GM19238 (cell line): ENCODE data around the gene CHRM4.

Experiments
- DNase-seq: peaks from one replicate; pipeline ENCODE4 v3.0.0; 2011; ENCODE audit warnings: low spot score; ENCODE audit not compliant: insufficient read length

The CHRM4 gene

DNA sequence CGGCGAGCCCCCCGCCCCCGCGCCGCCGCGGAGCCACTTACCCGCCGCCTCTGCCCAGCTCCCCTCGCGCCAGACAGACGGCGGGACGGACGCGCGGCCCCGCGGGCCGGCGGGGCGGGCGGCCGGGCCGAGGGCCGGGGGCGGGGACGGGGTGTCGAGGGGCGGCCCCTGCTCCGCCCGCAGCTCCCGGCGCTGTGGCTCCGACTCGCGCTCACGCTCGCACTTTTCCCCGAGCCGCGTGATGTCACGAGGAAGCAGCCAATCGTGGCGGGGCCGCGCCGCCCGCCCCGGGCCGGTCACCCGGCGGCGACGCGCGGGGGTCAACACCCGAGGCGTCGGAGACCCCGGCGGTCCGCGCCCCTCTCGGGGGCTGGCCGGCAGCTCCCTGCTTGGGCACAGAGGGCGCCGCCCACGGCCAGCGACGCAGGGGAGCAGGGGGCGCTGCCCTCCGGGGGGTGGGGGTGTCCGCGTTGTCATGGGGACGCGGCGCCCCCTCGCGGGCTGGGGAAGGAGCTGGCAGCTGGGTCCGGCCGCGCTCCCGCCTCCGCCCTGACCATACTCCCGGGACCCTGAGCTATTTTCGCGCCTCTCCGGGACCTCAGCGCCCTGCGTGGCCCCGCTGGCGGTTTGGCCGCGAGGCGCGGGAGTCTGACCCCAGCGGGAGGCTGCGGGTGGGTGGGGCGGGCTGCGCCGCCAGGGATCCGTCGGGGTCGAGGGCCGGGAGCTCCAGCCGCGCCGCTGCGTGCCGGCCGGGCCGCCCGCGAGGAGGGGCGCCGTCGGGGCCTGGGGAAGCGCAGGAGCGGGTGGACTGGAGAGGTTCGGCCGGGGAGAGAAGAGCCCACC, at the start of gene CHRM4:
CHRM4 (minus strand) TSS at position 199 of the 843 bp plus-strand sequence. CDS start 5,219 bp downstream, outside the sequence.
- no peak for DNase-seq

DNA sequence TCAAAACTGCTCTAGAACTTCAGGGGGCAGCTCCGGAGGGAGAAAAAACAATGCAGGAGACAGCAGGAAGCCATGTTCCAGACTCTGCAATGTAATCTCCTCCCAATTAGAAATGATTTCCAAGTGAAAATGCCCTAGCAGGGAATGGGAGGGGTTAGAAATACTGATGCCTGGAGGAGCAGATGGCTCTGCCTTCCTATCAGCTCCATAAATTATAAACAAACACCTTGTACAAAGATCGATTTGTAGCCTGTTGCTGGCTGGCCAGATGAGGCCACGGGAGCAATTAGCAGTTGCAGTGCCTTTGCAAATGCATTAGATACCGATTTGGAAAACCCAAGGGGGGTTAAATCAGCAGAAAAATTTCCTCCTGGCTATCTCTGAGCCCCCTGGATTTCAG, 46.6 kb upstream of the CHRM4 start:
- no peak for DNase-seq

DNA sequence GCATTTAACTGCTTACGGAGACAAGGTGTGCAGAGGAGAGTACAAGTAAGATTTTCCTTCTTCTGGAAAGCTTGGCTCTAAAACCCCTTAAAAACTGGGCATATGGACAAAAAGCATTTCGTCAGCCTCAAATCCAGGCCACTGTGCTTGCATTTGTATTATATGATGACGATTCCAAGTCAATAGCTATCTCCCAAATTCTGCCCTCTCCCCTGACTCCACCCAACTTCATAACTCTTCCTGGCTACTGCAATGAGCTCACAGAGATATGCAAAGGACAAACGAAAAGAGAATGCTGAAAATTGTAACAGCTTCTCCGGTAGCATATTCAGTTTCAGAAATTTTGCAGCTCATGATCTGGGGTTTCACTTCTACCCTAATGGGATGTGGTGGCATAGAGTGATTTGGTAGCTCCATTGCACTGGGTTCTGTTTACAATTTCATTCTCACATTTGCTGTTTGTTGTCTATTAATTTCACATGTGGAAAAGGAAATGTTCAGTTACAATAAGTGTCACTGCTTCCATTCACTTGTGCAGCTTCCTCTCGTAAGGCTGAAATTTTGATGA, 45.6 kb upstream of the CHRM4 start:
- DNase-seq, result no peak

DNA sequence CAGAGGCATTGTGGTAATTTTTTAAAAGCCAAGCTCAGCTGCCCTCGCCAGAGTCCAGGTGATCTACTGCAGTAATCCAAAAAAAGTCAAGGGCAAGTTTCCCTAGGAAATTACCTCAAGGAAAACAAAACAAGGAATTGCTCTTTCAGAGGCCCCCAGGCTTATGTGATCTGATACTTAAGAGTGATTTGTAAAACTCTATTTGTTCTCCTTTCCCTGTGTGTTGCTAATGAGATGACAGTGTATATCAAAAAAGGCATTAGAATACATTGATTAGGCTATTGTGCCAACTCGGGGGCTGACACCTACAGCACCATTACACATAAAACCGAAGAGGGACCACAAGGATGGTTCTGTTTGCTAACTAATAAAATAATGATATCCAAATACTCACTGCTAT, 44.5 kb upstream of the CHRM4 start:
- no peak for DNase-seq

DNA sequence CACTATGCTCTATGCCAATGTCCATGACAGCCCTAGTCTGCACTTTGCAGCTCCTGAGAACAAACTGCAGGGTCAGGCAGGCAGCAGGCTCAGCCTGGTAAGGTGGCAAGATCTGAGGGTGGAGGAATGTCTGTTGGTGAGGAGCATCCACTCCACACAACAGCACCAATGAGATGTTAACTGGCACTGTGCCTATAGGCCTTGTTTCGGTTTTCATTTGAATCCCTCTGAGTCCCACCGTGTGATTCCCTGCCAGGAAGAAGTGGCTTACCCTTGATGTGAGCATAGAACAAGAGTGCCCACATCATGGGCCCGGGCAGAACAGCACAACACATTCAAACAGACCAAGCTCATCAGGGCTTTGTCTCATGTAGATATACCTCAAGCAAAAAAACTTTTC, 44.1 kb upstream of the CHRM4 start:
- DNase-seq, result no peak

DNA sequence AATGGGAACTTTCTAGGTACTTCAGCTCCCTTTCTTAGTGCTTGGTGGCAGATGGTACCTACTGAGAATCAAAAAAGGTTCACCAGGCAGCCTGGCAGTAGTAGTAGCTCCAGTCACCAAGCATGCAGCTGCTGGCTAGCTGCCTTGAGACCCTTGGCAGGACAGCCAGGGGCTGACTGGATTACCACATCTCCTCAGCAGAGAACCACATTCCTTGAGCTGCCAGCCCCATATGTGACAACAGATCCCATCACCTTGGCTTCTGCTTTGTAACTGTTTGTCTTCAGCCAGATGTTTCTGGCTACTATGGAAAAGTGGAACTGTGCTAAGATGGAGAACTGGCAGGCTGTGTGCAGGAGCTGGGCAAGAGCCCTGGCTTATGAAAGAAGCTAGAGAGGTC, 39.6 kb upstream of the CHRM4 start:
- DNase-seq, result no peak

DNA sequence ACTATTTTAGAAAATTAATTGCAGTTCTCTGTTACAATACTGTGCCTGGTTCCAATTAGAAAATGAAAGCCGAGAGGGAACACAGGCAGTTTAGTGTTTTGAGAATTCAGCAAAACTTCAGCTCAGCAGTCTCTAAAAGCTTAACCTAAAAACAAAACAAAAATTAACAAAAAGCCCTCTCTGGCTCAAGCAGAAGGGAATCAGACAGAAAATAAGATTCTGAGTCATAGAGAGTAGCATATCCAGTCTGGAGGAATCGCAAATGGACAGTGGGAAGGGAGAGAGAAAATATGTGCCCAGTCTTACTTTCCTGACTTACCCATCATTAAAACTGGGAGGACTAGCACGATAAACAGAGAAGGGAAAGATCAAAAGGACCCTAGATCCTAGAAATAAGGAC, 38.1 kb upstream of the CHRM4 start:
- DNase-seq, result no peak

DNA sequence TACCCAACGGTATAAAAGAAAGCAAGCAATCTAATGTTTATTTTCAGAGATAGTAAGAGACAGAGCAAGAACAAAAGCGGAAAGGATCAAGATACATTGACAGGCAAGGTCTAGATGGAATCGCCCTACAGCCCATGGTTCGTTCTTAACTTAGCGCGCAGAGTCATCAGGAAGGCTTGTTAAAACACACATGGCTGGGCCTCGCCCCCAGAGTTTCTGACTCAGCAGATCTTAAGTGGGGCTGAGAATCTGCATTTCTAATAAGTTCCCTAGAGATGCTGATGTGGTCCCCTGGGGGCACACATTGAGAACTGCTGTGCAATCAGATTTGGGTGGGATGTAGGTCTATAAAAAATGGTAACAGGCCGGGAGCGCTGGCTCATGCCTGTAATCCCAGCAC, 35.8 kb upstream of the CHRM4 start:
- no peak for DNase-seq

DNA sequence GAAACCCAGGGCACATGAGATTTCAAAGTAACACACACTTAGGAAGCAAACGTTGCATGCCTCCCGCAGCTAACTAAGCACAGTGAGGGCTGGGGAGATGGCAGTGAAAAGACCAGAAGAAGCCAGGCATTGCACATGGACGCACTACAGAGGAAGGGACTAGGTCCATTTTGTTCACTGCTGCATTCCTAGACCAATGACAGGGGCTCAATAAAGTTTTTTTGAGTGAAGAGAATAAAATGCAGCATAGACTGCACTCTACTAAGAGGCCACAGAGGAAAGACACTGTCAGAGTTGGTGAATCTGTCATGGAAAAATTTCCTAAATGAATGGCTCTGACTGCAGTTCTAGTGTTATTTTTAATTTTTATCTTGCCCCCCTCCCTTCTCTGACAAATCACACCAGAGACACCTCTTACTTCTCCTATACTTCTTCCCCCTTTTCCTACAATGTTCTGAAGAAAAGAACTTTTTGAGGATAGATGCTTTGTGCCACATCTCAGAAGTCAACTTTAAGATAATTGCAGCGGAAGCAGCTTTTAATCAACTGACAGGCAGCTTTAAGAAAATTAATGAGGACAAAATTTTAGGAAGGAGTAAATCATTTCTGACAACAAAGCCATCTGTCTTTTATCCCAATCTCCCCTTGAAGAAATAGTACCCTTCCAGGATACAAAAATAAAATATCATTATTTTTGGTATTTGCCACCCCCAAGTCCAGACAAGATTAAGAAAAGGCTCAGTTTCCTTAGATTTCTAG, 34.8 kb upstream of the CHRM4 start:
- no peak for DNase-seq

DNA sequence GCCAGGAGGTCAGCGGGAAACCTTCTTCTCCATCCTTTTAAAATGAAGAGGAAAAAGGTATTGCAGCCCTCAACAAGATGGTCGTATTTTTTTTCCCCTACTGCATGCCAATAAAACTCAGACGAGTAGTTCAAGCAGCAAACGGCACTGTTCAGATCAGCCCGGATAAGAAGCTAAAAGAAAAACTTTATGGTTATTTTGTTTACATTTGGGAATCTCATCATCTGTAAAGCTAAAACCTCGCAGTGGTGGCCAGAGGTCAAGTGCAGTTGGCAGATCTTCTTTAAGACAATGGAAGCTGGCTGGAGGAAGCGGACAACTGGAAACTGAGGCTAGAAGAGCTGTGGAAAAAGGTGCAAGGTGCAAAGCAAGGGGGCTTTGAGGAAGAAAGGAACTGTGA, 31.0 kb upstream of the CHRM4 start:
- no peak for DNase-seq

DNA sequence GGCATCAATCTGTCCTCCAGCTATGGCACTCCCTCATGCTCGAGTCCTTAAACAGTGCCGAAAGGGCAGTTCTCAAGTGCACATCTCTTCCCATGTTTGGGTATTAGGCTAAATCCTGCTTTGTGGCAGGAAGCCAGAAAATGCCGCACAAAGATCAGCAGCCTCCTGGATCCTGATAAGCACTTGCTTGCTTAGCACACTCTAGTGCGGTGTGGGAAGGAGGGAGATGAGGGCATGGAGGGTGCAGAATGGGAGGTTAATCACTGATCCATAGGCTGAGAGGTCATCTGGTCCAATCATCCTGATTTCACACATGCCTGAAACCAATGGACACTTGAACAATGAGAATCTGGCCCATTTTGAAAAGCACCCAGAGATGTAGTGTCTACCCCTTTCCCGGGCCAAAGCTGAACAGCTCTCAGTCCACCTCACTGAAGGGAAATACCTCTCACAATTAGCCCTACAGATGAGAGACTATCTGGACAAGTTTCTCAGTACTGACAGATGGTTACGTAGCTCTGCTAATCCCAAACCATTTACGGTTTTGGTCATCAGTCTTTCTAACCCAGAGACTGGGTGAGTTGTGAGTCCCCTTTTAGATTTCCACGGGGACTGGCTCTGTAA, 29.8 kb upstream of the CHRM4 start:
- no peak for DNase-seq

DNA sequence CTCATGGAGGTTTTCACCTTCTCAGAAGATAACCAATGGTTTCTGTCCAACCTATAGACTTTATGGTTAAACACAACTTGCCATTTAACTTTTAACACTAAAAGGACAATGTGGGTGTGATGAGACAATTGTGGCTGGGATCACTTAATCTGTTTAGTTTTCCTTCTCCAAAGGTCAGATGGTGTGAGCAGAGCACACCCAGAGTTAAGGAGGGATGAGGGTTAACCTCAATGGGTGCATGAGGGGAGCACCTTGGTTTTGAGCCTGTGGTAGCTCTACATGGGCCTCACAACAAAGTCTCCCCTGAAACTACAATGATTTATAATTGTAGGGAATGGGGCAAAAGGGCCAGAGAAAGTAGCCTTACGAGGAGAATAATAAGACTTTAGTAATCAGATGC, 28.9 kb upstream of the CHRM4 start:
- DNase-seq, result no peak

DNA sequence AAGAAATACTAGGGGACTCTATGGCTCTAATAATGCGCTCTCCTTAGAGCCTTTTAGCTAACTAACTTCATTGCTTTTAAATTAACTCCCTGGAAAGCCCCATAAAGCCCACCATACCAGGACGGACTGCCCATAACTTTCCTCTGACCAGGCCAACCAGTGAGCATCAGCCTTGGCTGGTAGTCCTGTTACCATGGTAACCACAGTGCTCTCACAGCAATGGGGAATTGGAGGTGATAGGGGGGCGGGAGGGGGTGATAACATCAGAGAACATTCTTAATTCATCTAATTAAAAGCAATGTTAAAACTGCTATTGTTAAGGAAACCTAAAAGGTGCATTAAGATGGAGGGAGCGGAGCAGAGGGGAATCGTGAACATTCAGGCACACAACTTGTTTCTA, 27.2 kb upstream of the CHRM4 start:
- no peak for DNase-seq

DNA sequence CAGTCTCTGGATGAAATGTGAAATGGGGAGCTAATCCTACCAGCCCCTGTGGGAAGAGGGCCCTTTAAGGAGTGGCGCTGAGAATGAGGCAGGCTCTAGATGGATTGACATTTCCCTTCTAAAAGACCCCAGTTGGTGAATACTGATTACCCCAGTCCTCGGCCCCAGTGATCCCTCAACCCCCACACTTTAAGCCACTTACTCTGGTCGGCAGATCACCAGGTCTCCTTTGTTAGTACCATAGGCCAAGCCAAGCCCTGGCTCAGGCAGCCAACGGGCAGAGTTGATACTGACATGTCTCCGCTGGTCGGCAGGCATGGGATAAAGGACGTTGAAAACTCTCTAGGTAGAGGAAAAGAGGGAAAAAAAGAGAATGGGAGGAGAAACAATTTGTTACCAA, 26.1 kb upstream of the CHRM4 start:
- DNase-seq, result no peak

DNA sequence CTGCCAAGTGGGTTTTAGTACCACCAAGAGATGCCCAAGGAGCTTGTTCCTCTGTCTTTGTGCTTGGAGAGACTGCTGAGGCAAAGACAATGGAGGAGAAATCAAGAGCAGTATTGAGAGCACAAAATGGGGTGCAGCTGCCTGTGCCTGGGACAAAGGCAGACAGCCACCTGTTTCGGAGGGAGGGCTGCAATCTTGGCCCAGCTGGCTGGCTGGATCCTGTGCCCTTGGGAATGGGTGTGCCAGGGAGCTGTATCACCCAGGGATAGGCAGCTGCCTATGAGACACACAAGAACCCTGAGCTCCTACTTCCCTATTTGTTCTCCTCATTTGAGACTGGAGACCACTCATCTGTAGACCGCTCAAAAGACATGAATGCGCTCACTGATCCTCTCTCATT, 23.3 kb upstream of the CHRM4 start:
- no peak for DNase-seq

DNA sequence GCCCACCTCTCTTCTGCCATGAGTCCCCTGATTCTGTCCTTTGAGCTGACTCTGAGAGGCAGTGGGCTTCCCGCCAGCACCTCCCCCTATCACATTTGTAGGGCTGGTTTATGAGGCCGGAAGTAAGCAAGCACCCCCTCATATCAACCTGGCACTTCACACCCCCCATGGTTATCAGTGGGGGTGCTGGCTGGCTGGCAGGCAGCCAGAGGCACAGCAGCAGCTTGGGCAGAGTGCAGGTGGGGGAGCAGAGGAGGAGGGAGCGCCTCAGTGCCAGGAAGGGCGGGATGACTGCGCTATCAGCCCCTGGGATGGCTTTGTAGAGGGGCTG, 22.9 kb upstream of the CHRM4 start:
- no peak for DNase-seq

DNA sequence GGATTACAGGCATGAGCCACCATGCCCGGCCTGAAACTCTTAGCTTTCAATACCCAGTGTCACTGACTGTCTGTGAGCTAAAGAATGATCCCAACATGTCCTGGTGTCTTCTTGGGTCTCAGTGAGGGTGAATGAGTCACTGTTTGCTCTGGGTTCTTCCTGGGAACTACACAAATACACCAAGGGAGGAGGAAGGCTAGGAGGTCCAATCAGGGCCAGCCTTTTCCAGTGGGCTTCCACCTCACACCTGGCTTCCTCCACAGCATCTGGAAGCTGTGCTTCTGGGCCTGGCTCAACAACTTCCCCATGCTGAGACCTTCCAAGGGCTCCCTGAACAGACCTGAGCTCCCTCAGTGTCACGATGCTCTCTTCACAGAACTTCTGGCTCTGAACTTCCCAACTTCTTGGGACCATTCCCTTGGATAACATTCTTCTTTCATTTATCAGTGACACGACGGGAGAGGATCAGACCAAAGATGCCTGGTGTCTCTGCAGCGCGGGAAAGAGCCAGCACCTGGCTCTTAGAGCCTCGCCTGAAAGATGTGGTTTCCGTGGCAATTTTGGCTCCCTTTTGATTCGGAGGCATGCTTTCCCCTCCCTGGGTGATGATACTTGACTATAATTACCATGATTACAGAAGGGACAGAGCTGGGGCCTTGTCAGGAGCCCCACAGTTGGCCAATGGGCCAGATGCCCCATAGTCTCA, 22.3 kb upstream of the CHRM4 start:
- no peak for DNase-seq

DNA sequence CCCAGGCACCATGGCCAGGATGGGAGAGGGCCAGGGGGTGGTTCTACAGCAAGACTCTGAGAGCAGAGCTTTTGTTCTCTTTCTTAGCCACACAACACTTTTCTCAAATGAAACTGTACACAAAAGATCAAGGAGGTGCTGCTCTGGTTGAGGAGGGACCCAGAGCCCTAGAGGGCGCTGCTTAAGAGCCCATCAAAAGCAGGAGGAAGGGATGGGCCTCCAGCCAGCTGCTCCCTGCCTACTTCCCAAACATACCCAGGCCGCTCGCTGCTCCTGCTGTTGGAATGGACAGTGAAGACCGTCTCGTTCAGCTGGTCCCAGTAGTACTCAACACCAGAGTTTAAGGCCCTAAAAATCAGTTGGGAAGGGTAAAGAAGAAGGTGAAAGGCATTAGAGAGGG, 18.4 kb upstream of the CHRM4 start:
- no peak for DNase-seq

DNA sequence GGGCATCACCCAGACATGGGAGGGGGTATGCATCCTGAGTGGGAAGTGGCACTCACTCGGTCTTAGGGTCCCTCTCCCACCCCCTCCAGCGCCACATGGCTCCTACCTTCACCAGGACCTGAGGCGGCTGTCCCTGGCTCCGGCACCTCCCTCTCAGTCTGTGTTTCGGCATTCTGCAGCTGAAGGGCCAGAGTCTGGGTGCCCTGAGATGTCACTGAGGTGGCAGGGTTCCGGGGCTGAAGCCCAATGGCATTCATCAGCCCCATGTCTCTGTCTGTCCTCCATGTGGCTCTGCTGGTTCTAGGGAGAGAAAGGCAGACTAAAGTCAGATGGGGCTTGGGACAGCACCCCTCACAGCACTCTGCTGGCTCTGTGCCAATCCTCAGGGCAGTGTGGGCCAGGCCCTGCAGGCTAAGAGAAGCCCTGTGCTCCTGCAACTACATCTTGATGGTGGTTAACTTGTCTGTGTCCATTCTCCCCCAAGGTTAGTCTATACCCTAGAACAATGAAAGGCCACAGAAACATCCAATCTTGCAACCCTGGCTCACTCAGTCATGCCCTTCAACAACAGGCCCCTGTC, 16.9 kb upstream of the CHRM4 start:
- no peak for DNase-seq

DNA sequence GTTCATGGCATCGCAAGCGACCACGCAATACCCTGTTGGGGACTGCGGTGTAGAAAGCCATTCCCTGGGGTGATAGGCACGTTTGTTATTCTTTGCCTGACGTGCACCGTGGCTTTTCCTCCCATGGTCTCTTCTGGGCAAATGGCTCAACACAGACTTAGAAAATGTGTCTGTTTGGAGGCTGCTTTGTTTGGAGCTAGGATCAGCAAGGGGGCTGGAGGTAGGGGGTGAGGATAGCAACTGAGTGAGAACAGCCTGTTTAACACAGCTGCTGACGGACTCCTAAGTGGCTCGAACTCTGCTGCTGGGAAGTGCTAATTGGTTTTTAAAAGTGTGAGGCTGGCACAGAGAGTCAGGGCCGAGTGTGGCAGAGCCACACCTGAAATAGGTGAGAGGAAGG, 16.1 kb upstream of the CHRM4 start:
- no peak for DNase-seq

DNA sequence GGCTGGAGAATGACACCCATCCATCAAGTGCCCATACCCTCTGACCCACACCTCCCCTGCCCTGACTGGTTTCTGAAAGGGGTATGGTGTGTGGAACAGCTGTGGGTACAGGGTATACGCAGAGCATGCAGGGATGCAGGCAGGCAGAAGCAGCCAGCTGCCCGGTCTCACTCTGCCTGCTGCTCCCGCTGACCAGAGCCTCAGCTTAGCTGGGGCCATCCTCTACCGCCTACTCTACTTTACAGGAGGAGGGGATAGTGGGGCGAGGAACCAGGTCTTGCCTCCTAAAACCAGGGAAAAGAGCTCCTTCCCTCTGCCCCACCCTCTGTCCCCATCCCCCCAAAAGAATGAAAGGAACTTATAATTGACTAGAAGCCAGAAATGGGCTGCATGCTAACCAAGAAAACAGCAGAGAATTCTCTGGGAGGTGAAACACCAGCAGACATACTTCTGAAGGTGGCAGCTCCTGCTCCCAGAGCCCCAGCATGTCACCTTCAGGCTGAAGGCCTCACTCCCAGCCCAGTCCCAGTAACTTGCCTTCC, 13.0 kb upstream of the CHRM4 start:
- no peak for DNase-seq
